BJ (cell line): ENCODE data around the gene BTG2. TPM values are rescaled to one million over a fixed set of nuclear protein-coding genes. Genes with fewer than 3 reads are reported as not detected.

ENCODE experiments used
- CTCF ChIA-PET: fragments of 350-600 bp; formaldehyde crosslinking; extraction: SDS; loops from one replicate; lab custom pipeline; 2021; ENCODE audit warnings: antibody characterized with exemption, inconsistent platforms; lab: Yijun Ruan, JAX
- POLR2A ChIA-PET: fragments of 300-600 bp; sonication (Branson Sonifier 250); formaldehyde crosslinking; extraction: SDS; loops from one replicate; lab custom pipeline; 2021; ENCODE audit warnings: antibody characterized with exemption; lab: Charles Lee
- DNase-seq: peaks from one replicate; pipeline ENCODE4 v3.0.0-alpha.2; 2011; ENCODE audit warnings: low read depth
- H3K27me3 ChIP-seq: 2 replicates; pipeline ENCODE4 v1.6.0; 2011; ENCODE audit warnings: low read length; ENCODE audit not compliant: control insufficient read depth, insufficient read depth
- H3K36me3 ChIP-seq: 2 replicates; pipeline ENCODE4 v1.5.1; 2011; ENCODE audit warnings: low read length; ENCODE audit not compliant: control insufficient read depth, insufficient read depth
- H3K4me3 ChIP-seq: 2 replicates; pipeline ENCODE4 v1.5.1; 2011; ENCODE audit warnings: low read depth, mild to moderate bottlenecking, control low read depth, low read length
- polyA plus RNA-seq: library from polyadenylated mRNA; depleted of rRNA; stranded (reverse); fragments of >200 nt; gene quantifications from 2 replicates; pipeline ENCODE4 v1.2.3, GENCODE V29; 2011
- TF ChIP-seq, protein P1 (sequence below): IDR thresholded peaks from 2 replicates; pipeline ENCODE4 v1.5.1; 2011; ENCODE audit warnings: low read depth, mild to moderate bottlenecking, control low read depth, inconsistent platforms, low read length, moderate library complexity; ENCODE audit not compliant: insufficient read depth

BTG2 gene
- polyA plus RNA-seq, 1 experiment = 22.8 TPM

DNA sequence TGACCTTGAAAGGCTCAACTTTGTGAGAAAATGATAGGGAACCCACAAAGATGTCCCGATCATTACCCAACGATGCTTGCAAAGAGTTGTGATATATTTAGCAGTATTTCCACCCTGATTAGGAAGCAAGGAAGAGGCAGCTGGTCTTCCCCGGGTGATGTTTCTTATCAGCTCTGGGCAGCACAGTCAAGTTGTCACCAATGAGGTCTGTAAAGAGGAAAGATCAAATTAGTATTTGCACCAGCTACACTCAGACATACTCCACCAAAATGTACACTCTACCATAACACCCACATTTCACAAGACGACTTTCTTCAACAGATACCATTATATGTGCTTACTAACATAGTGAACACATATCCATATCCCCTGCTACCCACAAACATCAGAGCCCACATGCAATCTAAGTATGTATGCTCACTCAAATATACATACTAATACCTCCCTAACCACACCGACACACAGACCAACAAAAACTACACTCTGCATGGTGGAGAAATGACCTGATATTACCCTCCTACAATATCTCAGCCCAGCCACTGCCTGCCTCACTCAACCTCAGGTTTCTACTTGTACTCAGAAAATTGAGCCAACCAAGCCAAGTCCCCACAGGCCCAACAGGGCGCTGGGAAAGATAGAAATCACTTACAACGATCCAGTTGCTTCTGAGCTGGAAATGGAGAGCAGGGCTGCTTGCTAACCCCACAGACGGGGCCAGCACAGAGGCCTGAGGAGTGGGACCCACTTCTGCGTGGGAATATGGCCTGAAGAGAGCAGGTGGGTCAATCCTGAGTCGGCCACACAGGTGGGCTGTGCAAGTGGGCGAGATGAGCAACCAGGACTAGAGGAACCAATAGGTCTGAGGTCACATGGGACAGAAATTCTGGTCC, 4.6 kb upstream of the BTG2 start:
- POLR2A ChIA-PET = no interaction called here
- no peak overlapping the region for H3K4me3 ChIP-seq
- no peak for DNase-seq
- CTCF ChIA-PET = interaction anchor here (0.9 to 1.4 kb wide), 2 partner anchors 41 to 43 kb away, joined by 3 to 4 read pairs; no protein-coding TSS in a partner anchor
- H3K27me3 ChIP-seq = peaks cover 9% of the 10 kb centered on the region
- no peaks in the 10 kb centered on the region for H3K36me3 ChIP-seq
- TF ChIP-seq, protein P1, sequence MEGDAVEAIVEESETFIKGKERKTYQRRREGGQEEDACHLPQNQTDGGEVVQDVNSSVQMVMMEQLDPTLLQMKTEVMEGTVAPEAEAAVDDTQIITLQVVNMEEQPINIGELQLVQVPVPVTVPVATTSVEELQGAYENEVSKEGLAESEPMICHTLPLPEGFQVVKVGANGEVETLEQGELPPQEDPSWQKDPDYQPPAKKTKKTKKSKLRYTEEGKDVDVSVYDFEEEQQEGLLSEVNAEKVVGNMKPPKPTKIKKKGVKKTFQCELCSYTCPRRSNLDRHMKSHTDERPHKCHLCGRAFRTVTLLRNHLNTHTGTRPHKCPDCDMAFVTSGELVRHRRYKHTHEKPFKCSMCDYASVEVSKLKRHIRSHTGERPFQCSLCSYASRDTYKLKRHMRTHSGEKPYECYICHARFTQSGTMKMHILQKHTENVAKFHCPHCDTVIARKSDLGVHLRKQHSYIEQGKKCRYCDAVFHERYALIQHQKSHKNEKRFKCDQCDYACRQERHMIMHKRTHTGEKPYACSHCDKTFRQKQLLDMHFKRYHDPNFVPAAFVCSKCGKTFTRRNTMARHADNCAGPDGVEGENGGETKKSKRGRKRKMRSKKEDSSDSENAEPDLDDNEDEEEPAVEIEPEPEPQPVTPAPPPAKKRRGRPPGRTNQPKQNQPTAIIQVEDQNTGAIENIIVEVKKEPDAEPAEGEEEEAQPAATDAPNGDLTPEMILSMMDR = no peak

DNA sequence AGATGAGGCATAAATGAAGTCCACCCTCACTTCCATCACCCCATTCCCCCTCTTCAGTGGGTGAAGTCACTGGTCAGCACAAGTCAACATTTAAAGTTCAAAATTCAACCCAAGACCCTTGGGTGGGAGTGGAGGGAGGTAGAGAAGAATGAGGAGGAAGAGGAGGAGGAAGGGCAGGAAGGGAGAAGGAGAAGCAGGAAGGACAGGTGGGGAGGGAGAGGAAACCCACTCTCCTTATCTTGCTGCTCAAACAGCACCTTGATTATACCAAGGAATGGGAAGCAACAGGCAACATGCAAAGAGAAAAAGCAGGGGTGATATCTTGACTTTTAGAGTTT, 4.0 kb upstream of the BTG2 start:
- TF ChIP-seq, protein P1 = no peak
- POLR2A ChIA-PET = no interaction called here
- Histone ChIP-seq H3K4me3 (no peak overlapping the region), H3K36me3 (no peaks in the 10 kb centered on the region), H3K27me3 (peaks cover 8% of the 10 kb centered on the region)
- DNase-seq = no peak
- CTCF ChIA-PET = no interaction called here

GRCh38 chr1:203302456-203302855, 2.9 kb upstream of the BTG2 start:
- TF ChIP-seq, protein P1 = no peak
- no peak for DNase-seq
- POLR2A ChIA-PET = no interaction called here
- Histone ChIP-seq H3K27me3 (peaks cover 3% of the 10 kb centered on the region), H3K36me3 (peaks cover 3% of the 10 kb centered on the region), H3K4me3 (no peak overlapping the region)
- CTCF ChIA-PET = no interaction called here

- POLR2A ChIA-PET = no interaction called here
- H3K27me3 ChIP-seq = peaks cover 3% of the 10 kb centered on the region
- no peak for DNase-seq
- peaks cover 7% of the 10 kb centered on the region for H3K36me3 ChIP-seq
- CTCF ChIA-PET = no interaction called here
- no peak overlapping the region for H3K4me3 ChIP-seq
- TF ChIP-seq, protein P1 = no peak
These were observed 2.4 kb upstream of the BTG2 start for GRCh38 chr1:203302894-203303293.

- Histone ChIP-seq H3K36me3 (peaks cover 12% of the 10 kb centered on the region), H3K4me3 (no peak overlapping the region), H3K27me3 (no peaks in the 10 kb centered on the region; the same call in none of the 2 replicates)
- no peak for DNase-seq
- POLR2A ChIA-PET = interaction anchor here (0.6 to 0.7 kb wide), 3 partner anchors 12 to 174 kb away, joined by 6 to 17 read pairs (median 8); no protein-coding TSS in a partner anchor
- TF ChIP-seq, protein P1 = no peak
- CTCF ChIA-PET = interaction anchor here (1.0 kb wide), 1 partner anchor 8 kb away, joined by 3 read pairs; no protein-coding TSS in a partner anchor
These were observed 864 bp upstream of the BTG2 start for GRCh38 chr1:203304391-203304918.
